OCI-LY1 (cell line): ENCODE results near the gene KCNJ15.

Experiments used
- CTCF ChIP-seq: fragments of 200-600 bp; sonication (generic), shearing (Covaris generic); IDR thresholded peaks from 2 replicates; pipeline ENCODE4 v1.5.1; 2017; ENCODE audit warnings: mild to moderate bottlenecking, antibody characterized with exemption, low read length, moderate library complexity, mixed read lengths
- EZH2 ChIP-seq: fragments of 200-600 bp; sonication (generic), shearing (Covaris generic); IDR thresholded peaks from 2 replicates; pipeline ENCODE4 v1.8.0; 2017; ENCODE audit warnings: borderline replicate concordance, mixed run types, mild to moderate bottlenecking, antibody characterized with exemption, low read length, moderate library complexity, mixed read lengths

- TF ChIP-seq CTCF (no peak), EZH2 (no peak)
These were observed 11.4 kb downstream of the KCNJ15 start for GRCh38 chr21:38267991-38268863.
